Adipose tissue (tissue), 3 donors: ENCODE data around the gene PTPRD. TPM values are rescaled to one million over a fixed set of nuclear protein-coding genes. Genes with fewer than 3 reads are reported as not detected.

ENCODE experiments used
- H3K27ac ChIP-seq: one replicate; pipeline ENCODE4 v1.5.1; 2013; ENCODE audit warnings: low read depth, low read length
- WGBS, 3 donors: extraction: QIAGEN DNeasy Blood & Tissue Kit; methylation state at CpG; one replicate each; pipeline ENCODE4 v1.1.7; 2013; 5-methylcytosine and 5-hydroxymethylcytosine counted together
- polyA plus RNA-seq, 3 donors: library from polyadenylated mRNA; stranded (reverse); fragments of 200-250 nt; gene quantifications; one replicate each; pipeline ENCODE4 v1.2.3, GENCODE V29; 2013
- donor health status: healthy with polysubstance abuse.
- donor health status: Bipolar disorder and iron deficiency.
- donor health status: healthy.

Gene PTPRD
- polyA plus RNA-seq, 3 donors, result 1.4 to 3.9 (median 2.1) TPM

DNA sequence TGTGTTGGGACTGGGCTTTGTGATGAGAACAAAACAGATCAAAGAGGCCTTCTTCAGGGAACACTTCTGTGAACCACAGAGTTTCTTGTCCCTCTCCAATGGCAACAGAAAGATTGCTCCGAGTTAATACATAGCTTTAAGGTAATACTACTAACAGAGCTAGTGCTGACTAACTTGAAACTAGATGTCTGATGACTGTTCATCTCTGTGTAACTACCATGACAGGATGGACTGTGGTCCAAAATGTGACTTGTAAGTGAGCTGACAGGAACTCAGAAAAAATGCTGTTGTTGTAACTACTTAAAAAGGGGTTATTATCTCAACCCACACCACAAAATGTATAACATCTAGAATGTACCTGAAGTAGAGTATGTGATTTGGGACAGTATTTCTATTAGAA lies 2183.0 kb downstream of the PTPRD start:
- WGBS, 3 donors, result 83 to 94% (median 86%) methylated on average over 1 of the region's 1 CpG
- no peak overlapping the region for H3K27ac ChIP-seq

DNA sequence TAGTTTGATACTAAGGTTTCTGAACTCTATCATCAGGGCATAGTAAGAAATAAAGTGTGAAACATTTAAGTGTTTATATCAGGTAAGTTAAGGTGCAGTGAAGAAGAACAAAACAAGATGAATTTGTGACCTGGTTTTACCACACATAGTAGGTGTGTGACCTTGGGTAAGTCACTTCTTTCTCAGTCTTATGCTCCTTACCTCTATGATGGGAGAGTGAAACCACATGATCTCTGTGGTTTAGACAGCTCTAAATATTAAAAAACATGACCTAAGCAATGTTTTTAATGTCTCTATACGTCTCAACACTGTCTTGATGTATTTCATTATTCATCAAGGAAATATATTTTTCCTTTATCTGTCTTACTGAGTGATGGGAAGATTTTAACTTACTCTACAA lies 2183.6 kb downstream of the PTPRD start:
- 84 to 92% (median 85%) methylated on average over 1 of the region's 1 CpG for WGBS, 3 donors
- no peak overlapping the region for H3K27ac ChIP-seq

DNA sequence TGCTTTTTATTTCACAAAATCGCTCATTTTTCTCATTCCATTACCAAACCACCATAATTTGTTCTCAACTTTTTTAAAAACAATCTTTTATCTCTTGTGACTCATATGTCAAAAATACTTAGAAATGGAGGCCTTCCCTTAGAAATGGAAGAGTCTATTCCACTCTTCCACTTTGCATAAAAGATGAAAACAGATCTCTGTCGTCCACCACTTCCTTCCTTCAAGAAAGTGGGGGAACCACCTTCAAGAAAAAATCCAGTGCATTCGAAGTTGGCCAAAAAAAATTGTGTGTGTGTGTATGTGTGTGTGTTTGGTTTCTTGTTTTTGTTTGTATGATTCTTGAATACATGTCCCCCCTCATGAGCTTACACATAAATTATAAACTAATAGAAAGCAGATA lies 2184.4 kb downstream of the PTPRD start:
- no peak overlapping the region for H3K27ac ChIP-seq
- WGBS, 3 donors, result 55 to 75% (median 55%) methylated on average over 3 of the region's 3 CpGs

DNA sequence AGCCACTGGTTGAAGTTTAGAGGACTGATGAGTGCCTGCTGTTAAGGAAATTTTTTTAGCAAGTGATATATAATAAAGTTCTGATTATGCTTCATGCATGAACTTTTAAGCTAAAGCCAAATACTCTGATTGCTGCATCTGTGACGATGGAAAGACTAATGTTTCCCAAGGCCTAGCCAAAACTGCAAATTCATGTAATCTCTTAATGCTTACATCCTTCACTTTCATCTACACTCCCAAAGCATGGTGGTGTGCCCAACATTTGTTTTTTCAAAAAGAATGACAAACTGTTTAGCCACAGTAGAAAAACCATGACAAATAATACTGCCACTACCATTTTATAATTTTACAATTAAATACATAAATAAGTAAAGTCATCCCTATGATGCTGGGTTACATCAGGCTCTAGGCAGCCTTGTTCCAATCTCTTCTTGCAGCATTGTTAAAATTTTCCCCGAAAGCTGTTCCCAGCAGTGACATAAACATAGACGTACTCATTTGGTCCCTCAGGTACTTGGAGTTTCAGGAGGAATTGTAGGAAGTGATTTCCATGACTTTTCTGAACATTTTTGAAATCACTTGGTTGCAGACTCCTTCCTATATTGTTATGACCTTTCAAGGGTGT lies 2187.9 kb downstream of the PTPRD start:
- H3K27ac ChIP-seq, result no peak overlapping the region
- WGBS, 3 donors, result 69 to 88% (median 69%) methylated on average over 3 of the region's 3 CpGs

DNA sequence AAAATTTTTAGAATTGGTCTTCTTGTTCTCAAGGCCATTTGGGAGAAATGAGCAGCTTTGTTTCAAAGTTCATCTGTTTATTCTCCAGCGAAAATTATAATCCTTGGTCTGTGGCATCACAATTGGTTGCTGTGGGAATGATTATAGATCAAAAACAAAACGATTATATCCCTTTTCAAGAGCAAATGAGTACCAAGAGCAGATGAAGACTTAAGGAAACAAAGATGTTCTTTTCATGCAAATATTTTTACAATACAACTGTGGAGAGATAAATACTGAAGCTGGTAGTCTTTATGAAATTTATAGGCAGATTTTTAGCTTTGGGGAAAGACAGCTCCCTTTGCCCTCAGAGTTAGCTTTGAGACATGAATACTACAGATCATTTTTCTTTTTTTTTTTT lies 2192.4 kb downstream of the PTPRD start:
- H3K27ac ChIP-seq, result no peak overlapping the region
- WGBS, 3 donors, result 40 to 59% (median 41%) methylated on average over 2 of the region's 2 CpGs

DNA sequence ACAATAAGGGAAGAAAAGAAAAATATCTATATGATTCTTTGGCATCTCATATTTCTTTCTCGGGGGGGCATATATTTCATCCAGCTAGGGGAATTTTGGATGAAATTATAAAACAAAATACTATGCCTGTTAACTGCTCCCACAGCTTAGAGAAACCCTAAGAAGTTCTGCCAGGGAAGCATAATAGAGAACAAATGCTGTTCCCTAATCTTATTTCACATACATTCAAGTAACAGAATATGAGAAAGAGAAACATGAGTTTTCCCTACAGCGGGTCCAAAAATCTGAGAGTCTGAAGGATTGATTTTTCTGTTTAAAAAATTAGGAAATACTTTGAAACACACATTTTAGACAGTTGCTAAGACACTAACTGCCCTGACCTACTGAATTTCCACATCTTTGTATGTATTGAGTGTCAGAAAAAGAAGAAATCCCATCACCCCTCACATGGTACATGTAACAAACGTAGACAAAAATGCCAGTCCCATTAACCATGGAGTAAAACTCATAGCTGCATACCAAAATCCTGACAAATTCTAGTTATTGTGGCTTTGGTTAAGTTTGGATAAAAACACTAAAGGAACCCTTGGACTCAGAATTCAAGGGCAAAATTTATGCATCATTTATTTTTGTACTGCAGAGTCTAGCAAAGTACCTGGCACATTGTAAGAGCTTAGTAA lies 2193.1 kb downstream of the PTPRD start:
- H3K27ac ChIP-seq, result no peak overlapping the region
- 81 to 83% (median 82%) methylated on average over 3 of the region's 3 CpGs for WGBS, 3 donors

DNA sequence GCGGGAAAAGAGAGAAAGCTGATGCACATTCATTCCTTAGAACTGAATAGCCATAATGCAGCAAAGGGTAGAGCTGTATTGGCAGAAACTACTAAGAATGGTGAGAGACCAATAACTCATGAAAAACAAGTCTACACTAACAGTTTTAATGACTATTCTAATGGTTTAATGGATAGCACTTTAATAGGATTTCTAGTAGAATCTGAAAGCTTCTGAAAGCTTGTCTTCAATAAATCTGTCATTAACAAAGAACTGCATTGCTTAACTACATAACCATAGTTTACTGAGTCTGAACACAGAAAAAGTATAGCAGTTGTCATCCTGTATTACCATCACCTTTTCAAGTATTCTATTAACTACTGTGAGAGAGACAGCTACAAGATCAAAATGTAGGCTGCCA lies 2195.5 kb downstream of the PTPRD start:
- WGBS, 3 donors, result 0 to 50% (median 0%) methylated on average over 1 of the region's 1 CpG
- H3K27ac ChIP-seq, result no peak overlapping the region

DNA sequence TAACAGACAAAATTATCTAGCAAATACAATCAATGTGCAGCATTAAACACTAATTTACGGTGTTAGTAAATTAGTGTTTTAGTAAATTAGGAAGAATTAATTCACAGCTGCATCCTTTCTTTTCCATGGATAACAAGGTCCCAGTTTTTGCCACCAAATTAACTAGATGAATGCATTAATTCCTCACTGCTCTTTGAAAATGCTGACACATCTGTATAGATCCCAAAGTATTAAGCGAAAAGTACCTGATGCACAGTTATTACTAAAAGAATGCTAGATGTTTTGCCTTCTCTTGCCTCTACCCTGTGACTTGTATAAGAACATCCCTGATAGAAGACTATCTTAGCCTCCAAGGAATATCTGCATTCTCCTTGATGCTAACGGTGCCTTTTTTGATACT lies 2200.5 kb downstream of the PTPRD start:
- no peak overlapping the region for H3K27ac ChIP-seq
- 89 to 93% (median 91%) methylated on average over 3 of the region's 3 CpGs for WGBS, 3 donors

DNA sequence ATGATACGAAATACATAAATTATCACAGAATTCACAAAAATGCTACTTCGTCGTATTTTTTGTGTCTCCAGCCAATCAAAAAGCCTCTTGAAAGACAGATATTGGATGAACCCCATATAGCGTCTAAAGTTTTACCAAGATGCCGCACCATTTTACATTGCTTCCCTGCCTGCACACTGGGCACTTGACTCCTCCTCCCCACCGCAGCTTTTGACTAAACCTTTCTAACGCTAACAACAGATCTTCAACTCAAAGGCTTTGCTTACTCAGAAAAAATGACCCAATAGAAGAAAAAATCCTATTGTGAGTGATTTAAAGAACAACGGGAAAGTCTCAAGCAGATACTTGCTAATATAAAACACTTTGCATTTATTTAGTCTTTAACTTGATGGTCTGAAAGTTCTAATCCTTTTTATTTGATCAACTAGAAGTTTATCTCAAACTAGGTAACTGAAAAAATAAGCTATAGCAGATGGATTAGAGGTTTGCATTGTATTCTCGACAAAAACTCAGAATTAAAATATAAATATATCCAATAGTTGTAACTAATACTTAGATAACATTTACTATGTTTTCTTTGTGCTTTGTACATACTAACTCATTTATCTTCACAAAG lies 2204.1 kb downstream of the PTPRD start:
- no peak overlapping the region for H3K27ac ChIP-seq
- WGBS, 3 donors, result 73 to 88% (median 76%) methylated on average over 9 of the region's 9 CpGs

DNA sequence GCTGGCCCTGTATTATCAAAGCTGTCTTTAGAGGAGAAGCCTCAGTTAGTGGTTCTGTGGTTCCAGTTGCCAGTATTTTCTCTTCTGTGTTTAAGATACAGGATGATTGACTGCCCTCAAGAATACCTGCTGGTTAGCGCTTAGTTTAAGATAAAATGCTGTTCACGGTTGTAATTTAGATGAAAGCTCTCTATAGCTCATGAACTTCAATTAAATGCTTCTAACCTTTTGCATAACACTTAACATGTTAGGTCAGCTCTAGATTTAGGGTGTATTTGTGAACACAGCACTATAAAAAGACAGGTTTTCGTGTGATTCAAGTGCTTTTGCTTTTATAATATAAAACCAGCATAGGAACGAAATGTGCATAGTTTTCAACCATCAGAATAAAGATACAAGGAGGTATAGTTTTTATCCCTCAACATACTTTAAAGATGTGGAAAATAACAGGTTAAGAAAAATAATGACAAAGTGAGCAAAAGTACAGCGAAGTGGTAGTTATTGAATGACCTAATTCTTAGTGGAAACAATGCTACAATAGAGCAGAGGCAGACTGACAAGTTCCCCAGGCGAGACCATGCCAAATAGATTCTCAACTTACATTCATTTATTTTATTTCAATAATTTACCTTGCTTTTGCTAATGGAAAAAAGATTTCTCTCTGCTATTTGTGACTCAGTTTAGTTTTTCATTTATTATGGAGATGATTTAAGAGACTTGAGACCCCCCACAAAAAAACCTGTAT lies 2210.7 kb downstream of the PTPRD start:
- H3K27ac ChIP-seq, result no peak overlapping the region
- 66 to 85% (median 81%) methylated on average over 6 of the region's 6 CpGs for WGBS, 3 donors

DNA sequence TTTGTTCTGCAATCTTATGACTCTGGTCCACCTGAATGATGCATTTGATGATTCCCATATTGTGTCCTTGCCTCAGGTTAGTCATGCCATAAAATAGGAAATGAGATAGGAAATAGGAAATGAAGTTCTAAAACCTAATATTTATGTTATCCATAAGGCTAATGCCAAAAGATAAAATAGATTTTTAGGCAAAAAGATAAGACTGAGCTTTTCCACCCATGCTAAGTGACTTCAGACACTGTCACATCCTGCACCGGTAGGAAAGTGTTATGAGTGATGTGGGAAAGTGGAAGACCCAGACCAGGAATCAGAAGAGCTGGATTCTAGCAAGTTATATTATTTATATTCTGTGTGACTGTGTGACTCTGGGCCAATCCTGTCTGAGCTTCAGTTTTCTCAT lies 2212.4 kb downstream of the PTPRD start:
- 75 to 81% (median 78%) methylated on average over 1 of the region's 1 CpG for WGBS, 3 donors
- no peak overlapping the region for H3K27ac ChIP-seq

DNA sequence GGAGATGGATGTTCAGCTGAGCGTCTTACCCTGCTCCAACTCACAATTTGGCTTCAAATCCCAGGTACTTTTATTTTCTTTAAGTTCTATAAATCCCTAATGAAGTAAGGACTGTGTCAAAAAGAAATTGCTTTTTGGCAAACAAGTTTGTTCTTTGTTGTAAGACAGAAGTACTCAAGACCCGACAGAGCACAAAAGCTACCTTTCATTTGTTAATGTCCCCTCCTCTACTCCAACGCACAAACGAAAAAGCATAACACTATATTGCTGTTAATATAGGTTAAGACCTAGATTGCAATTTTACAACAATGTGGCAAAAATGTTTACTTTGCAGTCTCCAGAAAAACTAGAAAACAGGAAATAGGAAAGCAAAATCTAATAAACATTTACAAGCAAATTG lies 2217.8 kb downstream of the PTPRD start:
- WGBS, 3 donors, result 80 to 84% (median 80%) methylated on average over 4 of the region's 4 CpGs
- no peak overlapping the region for H3K27ac ChIP-seq

DNA sequence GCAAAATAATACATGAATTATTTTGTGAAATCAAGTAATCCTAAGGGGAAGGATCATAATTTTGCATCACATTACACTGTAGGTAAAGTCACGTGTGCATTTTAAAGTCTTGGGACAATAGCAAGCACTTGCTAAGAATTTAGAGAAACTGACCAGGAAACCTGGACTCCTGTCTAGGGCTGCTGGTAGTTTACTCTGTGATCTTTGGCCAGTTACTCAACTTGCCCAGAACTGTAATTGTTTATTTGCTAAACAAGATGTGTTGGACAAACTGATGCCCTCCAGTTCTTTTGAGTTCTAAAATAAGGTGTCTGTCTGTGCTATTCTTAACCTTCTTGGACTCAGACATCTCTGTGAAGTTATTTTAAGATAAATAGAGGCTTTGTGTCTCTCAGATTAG lies 2218.5 kb downstream of the PTPRD start:
- WGBS, 3 donors, result 85 to 97% (median 95%) methylated on average over 1 of the region's 1 CpG
- no peak overlapping the region for H3K27ac ChIP-seq

DNA sequence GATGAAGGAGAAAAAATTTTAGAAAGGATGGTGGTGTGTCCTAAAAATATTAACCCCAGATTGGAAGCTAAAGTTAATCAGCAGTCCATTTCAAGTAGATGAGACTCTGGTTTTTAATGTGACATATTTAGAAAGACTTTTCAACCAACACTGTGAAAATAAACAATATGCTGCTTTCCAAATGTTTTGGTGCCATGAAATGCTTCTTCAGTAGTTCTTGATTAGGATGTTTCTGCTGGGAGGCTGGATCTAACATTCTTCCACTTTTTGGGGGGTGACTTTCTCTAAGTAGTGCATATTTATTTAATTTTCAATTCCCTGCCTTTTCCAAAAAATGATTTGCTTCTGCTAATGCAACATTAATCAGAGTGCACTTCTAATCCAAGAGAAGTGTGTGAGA lies 2219.9 kb downstream of the PTPRD start:
- H3K27ac ChIP-seq, result no peak overlapping the region

DNA sequence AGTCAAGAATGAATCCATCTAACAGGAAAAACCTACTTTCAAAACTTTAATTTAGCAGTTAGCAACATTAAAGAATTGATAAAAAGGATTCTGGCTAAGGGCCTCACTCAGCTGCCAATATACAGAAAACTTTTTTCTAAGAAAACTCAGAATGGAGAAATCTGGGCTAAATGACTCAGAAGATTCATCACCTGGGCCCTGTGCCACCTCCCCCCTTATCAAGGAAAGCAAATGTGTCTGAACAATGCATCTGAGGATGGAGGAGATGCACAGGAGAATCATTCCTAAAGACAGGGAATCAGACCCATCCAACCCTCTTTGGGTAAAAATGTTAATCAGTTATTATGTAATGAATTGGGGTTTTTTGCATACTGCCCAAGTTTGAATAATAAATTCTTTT lies 2221.2 kb downstream of the PTPRD start:
- no peak overlapping the region for H3K27ac ChIP-seq

DNA sequence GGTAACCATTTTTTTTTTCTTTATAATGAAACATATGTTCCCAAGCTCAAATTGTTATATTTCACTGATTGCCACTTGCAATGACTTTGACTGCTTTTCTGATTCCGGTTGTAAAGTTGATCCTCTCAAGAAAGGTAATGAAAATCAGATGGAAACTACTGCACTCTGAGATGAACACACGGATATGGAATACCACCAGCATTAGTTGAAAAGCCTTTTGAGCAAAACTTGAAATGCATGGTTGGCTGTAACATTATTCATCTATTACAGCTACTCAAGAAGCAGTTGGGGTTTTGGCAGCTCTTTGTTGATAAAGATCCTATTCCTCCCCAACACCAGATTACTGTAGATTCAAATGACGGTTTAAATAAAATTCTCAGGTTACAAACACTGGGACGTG lies 2221.7 kb downstream of the PTPRD start:
- H3K27ac ChIP-seq, result no peak overlapping the region
- WGBS, 3 donors, result 73 to 88% (median 82%) methylated on average over 4 of the region's 4 CpGs

DNA sequence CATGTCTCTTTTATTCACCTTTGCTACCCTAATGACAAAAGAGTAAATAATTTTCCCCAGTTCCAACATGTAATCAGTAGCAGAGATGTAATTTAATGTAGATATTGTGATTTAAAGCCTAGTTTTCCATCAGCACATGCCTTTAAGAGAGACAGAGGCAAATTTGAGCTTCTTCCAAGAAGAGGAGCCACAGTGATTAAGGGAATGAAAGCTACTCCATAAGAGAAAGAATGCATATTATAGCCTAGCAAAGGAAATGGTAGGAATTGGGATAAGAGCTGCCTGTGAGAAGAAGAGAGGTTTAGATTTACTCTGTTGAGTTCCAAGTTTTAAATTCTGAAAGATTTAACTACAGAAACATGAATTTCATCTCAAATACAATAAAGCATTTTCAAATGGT lies 2222.2 kb downstream of the PTPRD start:
- H3K27ac ChIP-seq, result no peak overlapping the region

DNA sequence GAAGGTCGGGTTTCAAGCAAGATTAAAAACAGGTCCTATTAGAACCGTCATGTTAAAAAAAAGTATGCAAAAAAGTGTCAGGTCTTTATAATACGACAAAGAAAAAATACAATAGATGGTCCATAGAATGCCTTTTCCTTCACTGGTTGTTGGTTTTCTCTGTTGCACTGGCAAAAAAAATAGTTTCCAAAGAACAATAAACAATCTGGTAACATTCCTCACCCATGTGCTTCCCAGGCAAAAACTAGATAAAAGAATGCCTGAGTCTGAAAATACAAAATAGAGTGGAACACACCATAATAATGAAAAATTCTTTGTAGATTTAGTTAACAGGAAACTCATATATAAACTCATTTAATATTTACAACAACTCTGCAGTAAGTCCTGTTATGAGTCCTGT lies 2223.3 kb downstream of the PTPRD start:
- H3K27ac ChIP-seq, result no peak overlapping the region
- 84 to 90% (median 89%) methylated on average over 3 of the region's 3 CpGs for WGBS, 3 donors

DNA sequence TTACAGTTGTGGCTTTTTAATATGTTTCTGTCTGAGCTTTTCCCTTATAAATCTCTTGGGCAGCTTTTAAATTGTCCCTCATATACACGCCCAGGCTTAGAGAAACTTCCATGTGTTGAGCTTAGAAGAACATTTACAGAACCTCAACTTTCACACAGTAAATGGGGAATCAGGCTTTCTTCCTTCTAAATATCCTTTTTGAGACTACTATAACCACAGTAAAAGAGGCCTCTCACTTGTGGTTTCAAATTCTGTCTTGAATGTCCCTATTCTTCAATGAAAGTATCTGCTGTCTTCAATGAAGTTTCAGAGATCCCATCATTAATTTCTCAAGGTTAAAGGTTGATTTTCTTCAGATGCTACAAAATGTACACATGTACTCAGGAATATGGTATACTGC lies 2224.7 kb downstream of the PTPRD start:
- 73 to 95% (median 79%) methylated on average over 1 of the region's 1 CpG for WGBS, 3 donors
- no peak overlapping the region for H3K27ac ChIP-seq

DNA sequence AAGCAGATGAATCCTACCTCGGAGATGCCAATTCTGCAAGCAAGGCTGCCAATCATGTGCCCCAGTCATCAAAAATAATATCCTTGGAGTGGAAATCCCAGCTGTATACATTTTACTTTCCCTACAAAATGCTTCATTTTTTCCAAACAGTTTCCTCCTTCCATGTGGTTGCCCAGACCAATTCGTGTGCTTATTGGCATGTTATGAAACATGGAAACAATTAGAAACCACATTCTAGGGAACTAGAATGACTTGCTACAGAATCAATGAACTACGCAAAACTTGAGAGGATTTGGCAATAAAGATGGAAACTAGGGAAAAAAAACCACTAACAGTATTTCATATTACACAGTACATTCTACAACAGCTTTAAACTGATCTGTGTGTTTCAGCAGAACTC lies 2228.7 kb downstream of the PTPRD start:
- 64 to 89% (median 68%) methylated on average over 3 of the region's 3 CpGs for WGBS, 3 donors
- H3K27ac ChIP-seq, result no peak overlapping the region
